HG03354 (cell line): ENCODE measurements around the gene GPR62.

Source experiments
- ATAC-seq: cut with Tn5 transposase; IDR thresholded peaks from one replicate; pipeline ENCODE4 v1.9.1; 2021; ENCODE audit warnings: mild to moderate bottlenecking; ENCODE audit not compliant: unreplicated experiment, poor library complexity, severe bottlenecking

GPR62 gene

DNA sequence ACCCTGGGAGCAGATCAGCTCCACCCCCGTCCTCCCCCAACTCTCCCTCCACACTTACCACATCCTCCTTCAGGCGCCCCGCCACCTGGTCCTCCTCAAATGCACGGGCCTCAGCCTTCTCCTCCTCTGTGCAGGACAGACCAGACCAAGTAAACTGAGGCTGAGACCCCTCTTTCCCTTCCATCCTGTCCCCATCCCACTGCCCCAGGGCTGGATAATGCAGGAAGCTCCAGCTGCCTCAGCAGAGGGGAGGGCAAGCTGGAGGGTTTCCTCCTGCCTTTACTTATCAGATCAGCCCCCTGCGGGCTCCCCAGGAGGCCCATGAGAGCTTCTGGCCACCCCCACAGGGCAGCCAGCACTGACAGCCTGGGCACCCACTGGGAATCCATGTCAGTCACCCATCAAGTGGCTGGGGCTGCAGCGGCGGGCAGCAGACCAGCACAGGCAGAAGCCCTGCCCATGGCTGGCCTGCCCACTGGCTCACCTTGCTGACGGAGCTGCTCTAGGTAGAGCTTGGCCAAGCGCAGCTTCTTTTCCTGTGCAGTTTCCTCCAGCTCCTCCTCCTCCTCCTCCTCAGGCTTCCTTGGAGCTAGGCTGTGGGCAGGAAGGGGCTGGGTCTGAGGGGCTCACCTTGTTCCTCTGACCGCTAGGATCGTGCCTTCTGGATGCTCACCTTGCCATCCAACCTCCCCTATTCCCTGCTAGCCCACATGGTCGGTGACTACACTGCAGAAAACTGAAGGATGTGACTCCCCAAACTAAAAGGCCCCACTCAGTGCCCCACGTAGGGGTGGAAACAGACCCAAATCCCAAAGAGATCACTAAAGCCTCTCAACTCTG is 17.4 kb upstream of the GPR62 start:
- no peak for ATAC-seq

GRCh38 chr3:51938780-51939425 is 16.3 kb upstream of the GPR62 start:
- no peak for ATAC-seq

DNA sequence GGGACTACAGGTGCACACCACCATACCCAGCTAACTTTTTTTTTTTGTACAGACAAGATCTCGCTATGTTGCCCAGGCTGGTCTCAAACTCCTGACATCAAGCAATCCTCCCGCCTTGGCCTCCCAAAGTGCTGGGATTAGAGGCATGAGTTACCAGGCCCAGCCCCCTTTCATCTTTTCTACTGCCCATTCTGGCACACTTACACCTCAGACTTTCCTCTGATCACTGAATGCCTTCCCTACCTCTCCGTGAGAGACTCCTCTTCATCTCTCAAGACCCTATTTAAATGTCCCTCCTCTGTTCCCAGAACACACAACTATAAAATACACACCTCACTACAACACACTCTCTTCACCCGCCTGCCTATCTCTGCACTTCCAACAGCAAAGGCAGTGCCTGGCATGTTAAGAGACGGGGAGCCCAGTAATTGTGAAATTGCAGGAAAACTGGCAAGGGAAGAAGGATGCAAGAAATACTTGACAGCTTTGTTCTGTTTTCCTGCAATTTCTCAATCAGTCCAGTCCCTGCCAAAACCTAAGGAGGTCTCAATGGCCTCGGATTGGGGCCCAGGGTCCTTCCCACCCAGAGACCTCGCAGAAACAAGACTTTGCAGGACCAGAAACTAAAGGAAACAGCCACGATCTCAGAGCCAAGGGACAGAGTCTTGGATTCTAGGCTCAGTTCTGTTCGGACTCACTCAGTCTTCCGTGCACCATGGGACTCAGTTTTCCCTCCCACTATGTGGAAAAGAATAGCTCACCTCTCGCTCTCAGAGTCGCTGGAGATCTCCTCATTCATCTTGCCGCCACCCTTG is 14.3 kb upstream of the GPR62 start:
- no peak for ATAC-seq

GRCh38 chr3:51941463-51941797 is 13.8 kb upstream of the GPR62 start:
- no peak for ATAC-seq

GRCh38 chr3:51941798-51942602 is 13.2 kb upstream of the GPR62 start, which contains the start of the genes PARP3 and RRP9:
PARP3 (plus strand) TSS chr3:51942363; CDS start chr3:51943356, 993 bp downstream.
RRP9 (minus strand) TSS chr3:51941904; CDS start chr3:51941867, 37 bp downstream.
- ATAC-seq = peak; percentile 90

GRCh38 chr3:51942603-51943450 is 12.4 kb upstream of the GPR62 start:
- ATAC-seq = peak; percentile 29

DNA sequence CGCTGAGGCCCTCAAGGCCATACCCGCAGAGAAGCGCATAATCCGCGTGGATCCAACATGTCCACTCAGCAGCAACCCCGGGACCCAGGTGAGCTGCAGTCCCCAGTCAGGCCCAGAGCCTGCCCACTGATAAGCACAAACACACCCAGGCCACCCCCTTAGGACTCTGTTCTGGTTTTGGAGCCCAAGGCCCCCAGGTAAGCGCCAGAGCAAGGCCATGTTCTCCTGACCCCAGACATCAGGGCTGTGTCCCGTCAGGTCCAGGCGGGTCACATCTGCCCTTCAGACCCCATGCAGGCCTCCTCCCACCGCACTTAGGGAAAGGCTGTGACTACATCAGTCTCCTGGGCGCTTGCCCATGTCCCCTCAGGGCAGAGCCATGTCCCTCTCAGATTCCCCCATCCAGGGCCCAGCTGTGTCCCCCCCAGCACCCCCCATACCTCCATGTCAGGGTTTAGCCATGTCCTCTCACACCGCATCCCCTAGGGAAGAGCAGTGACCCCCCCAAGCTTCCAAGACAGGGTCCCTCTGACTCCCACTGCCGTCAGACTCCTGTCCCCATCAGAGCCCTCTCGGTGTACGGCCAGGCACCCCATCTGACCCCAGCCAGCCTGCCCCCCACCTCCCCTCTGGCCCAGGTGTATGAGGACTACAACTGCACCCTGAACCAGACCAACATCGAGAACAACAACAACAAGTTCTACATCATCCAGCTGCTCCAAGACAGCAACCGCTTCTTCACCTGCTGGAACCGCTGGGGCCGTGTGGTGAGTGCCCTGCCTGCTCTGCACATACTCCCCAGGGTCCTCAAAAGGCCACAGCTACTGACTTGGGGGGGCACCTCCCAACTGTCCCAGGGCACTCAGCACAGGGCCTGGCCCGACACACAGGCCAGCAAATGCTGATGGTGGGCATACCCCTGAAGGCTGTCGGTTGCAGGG is 11.5 kb upstream of the GPR62 start:
- ATAC-seq = no peak

DNA sequence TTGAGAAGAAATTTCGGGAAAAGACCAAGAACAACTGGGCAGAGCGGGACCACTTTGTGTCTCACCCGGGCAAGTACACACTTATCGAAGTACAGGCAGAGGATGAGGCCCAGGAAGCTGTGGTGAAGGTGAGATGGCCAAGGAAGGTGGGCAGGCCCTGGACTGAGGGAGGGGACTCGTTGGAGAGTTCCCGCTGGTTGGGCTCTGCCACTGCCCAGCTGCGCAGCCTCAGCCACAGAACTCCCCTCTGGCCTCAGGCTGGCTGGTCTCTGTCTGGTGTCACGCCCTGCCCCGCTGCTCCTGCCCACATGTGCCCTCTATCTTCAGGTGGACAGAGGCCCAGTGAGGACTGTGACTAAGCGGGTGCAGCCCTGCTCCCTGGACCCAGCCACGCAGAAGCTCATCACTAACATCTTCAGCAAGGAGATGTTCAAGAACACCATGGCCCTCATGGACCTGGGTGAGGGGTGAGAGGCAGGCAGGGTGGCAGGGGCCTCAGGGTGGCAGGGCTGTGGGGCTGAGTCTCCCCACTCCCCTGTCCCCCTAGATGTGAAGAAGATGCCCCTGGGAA is 10.6 kb upstream of the GPR62 start:
- ATAC-seq = no peak

- no peak for ATAC-seq
Measured at GRCh38 chr3:51945031-51945840, 9.9 kb upstream of the GPR62 start.

DNA sequence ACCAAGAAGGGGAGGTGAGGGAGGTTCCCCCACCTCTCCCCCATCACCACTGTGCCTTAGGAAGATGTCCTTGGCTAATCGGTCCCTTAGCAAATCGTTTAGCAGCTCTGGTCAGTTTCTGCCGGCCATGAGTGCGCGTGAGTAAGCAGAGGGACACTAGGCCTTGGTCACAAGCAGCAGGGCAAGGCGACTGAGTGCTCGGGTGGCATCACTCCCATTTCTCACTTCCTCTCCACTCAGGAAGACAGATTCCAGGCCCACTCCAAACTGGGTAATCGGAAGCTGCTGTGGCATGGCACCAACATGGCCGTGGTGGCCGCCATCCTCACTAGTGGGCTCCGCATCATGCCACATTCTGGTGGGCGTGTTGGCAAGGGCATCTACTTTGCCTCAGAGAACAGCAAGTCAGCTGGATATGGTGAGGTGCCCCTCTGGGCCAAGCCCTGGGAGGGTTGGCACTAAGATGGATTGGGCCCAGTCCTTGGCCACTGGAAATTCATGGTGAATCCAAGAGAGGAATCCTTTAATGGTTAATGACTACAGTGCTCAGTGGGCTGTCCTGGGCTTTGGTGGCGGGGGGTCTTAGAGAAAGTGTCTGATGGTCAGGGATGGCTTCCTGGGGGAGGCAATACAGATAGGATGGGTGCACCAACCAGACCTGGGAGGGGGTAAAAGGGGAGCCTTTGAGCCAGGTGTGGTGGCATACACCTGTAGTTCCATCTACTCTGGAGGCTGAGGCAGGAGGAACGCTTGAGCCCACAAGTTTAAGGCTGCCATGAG is 9.1 kb upstream of the GPR62 start:
- no peak for ATAC-seq

DNA sequence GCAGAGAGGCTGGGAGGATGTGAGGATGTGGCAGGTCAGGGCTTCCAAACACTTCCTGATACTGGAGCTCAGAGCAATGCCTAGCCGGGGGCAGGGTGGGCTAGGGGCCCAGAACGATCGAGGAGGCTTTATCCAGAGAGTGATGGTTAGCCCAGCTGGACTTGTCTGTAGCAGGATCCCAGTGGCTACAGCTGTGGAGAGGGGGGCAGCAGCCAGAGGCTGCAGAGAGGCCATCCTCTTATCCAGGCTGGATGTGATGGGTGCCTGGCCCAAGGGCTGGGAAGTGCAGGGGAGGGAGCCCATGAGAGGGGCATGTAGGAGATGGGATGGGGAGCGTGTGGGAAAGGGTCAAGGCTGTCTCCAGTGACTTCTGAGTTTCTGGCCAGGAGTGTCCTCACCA is 8.4 kb upstream of the GPR62 start:
- no peak for ATAC-seq

DNA sequence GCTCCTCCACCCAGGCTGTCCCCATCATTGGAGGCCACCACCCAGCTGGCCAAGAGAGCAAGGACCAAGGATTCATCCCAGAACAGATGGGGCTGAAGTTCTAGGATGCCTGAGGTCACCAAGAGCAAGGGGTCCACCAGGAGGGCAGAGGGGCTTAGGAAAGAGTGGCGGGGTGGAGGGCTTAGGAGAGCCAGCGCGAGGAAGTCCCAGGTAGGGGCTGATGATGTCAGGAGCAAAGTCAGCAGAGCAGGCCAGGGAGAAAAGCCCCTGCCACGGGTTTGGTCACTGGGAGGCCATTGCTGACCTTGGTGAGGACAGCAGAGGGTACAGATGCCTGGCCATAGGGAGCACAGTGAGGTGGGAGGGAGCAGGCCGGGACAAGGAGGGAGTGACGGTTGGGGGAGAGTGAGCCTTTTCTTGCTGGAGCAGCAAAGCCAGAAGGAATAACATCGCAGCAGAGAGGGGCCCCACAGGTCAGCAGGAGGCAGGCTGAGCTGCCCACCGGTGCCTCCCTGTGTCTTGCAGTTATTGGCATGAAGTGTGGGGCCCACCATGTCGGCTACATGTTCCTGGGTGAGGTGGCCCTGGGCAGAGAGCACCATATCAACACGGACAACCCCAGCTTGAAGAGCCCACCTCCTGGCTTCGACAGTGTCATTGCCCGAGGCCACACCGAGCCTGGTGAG is 7.8 kb upstream of the GPR62 start:
- ATAC-seq = no peak

- no peak for ATAC-seq
Measured at GRCh38 chr3:51948016-51948580, 7.1 kb upstream of the GPR62 start.

DNA sequence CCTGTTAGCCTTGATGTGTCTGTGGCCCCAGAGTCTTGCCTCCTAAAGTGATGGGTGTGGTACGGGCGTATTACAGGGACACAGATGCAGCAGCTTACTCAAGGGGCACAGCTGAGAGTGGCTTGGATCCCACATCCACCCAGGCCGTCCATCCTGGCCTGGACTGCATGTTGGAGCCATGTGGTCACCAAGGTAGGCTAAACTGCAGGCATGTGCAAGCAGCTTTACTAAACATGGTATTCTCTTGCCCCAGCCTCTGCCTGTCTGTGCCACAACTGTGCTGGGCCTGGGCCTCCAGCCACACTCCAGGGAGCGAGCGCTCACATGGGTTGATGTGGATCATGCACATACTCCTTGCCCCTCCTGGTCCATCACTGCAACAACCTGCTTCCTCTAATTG is 6.1 kb upstream of the GPR62 start:
- no peak for ATAC-seq

GRCh38 chr3:51950899-51951298 is 4.3 kb upstream of the GPR62 start:
- ATAC-seq = no peak
